Jurkat, Clone E6-1 (cell line): ENCODE data around the gene SEPTIN8.

ENCODE experiments used
- DNase-seq: peaks from one replicate; pipeline ENCODE4 v3.0.0-alpha.2; 2011; ENCODE audit warnings: low read depth, low spot score
- H3K4me3 ChIP-seq: 2 replicates; pipeline ENCODE4 v1.5.1; 2011; ENCODE audit warnings: mild to moderate bottlenecking, low read length, control low read depth, moderate library complexity

The SEPTIN8 gene

GRCh38 chr5:132788990-132789886 lies 12.2 kb upstream of the SEPTIN8 start:
- no peak for DNase-seq

GRCh38 chr5:132788508-132788907 lies 11.5 kb upstream of the SEPTIN8 start:
- no peak for DNase-seq

More at GRCh38 chr5:132788990-132789886, 12.2 kb upstream of the SEPTIN8 start:
- H3K4me3 ChIP-seq, result no peak overlapping the region

GRCh38 chr5:132787076-132787475 lies 10.0 kb upstream of the SEPTIN8 start:
- no peak for DNase-seq
- no peak overlapping the region for H3K4me3 ChIP-seq

More at GRCh38 chr5:132788508-132788907, 11.5 kb upstream of the SEPTIN8 start:
- H3K4me3 ChIP-seq, result no peak overlapping the region

- no peak overlapping the region for H3K4me3 ChIP-seq
- no peak for DNase-seq
Measured at GRCh38 chr5:132785864-132786263, 8.8 kb upstream of the SEPTIN8 start.

GRCh38 chr5:132785365-132785764 lies 8.3 kb upstream of the SEPTIN8 start:
- H3K4me3 ChIP-seq, result no peak overlapping the region
- DNase-seq, result no peak

GRCh38 chr5:132782101-132782500 lies 5.1 kb upstream of the SEPTIN8 start:
- no peak overlapping the region for H3K4me3 ChIP-seq
- no peak for DNase-seq

GRCh38 chr5:132781029-132781428 lies 4.0 kb upstream of the SEPTIN8 start:
- H3K4me3 ChIP-seq, result no peak overlapping the region
- DNase-seq, result no peak

GRCh38 chr5:132780577-132780976 lies 3.5 kb upstream of the SEPTIN8 start:
- peak; percentile 19 for DNase-seq

GRCh38 chr5:132779961-132780360 lies 2.9 kb upstream of the SEPTIN8 start:
- no peak for DNase-seq
- H3K4me3 ChIP-seq, result no peak overlapping the region

More at GRCh38 chr5:132780577-132780976, 3.5 kb upstream of the SEPTIN8 start:
- H3K4me3 ChIP-seq, result no peak overlapping the region

GRCh38 chr5:132778856-132779255 lies 1.8 kb upstream of the SEPTIN8 start:
- no peak for DNase-seq
- no peak overlapping the region for H3K4me3 ChIP-seq

- no peak overlapping the region for H3K4me3 ChIP-seq
- DNase-seq, result no peak
Measured at GRCh38 chr5:132778129-132778528, 1.1 kb upstream of the SEPTIN8 start.

- H3K4me3 ChIP-seq, result peak overlapping the region; percentile 62
- no peak for DNase-seq
Measured at GRCh38 chr5:132776938-132777208, 166 bp downstream of the SEPTIN8 start.

- DNase-seq, result no peak
- H3K4me3 ChIP-seq, result peak overlapping the region; percentile 62
Measured at GRCh38 chr5:132776131-132776937, 705 bp downstream of the SEPTIN8 start.

- no peak for DNase-seq
- H3K4me3 ChIP-seq, result no peak overlapping the region
Measured at GRCh38 chr5:132775476-132775961, 1.5 kb downstream of the SEPTIN8 start.

- no peak overlapping the region for H3K4me3 ChIP-seq
- no peak for DNase-seq
Measured at GRCh38 chr5:132774896-132775295, 2.1 kb downstream of the SEPTIN8 start.

GRCh38 chr5:132774406-132774805 lies 2.6 kb downstream of the SEPTIN8 start:
- no peak for DNase-seq
- H3K4me3 ChIP-seq, result peak overlapping the region; percentile 17

- peak overlapping the region; percentile 17 for H3K4me3 ChIP-seq
- peak; percentile 69 for DNase-seq
Measured at GRCh38 chr5:132773601-132774355, 3.3 kb downstream of the SEPTIN8 start.

- no peak overlapping the region for H3K4me3 ChIP-seq
- DNase-seq, result no peak
Measured at GRCh38 chr5:132773114-132773513, 3.9 kb downstream of the SEPTIN8 start.

- no peak for DNase-seq
- no peak overlapping the region for H3K4me3 ChIP-seq
Measured at GRCh38 chr5:132772291-132773070, 4.6 kb downstream of the SEPTIN8 start.
